ENCODE data around the gene MCM3.

The MCM3 gene

GRCh38 chr6:52284460-52285176 lies at the start of gene MCM3:
TSS of gene MCM3 (minus strand) at chr6:52284742. CDS start at chr6:52284674, 68 bp downstream.
- no peaks in the 10 kb centered on the region for H3K9me3 Mint-ChIP-seq
- no peak within 1 kb of the TSS for H3K4me3 Mint-ChIP-seq
- H3K36me3 Mint-ChIP-seq (ENCODE audit: low read depth), result peaks cover 46% of the 10 kb centered on the region
- H3K27me3 Mint-ChIP-seq, result no peaks in the 10 kb centered on the region
- peaks cover 51% of the 10 kb centered on the region for H3K4me1 Mint-ChIP-seq (ENCODE audit: low read depth)
- H3K27ac Mint-ChIP-seq, result peak within 1 kb of the TSS; percentile 93

DNA sequence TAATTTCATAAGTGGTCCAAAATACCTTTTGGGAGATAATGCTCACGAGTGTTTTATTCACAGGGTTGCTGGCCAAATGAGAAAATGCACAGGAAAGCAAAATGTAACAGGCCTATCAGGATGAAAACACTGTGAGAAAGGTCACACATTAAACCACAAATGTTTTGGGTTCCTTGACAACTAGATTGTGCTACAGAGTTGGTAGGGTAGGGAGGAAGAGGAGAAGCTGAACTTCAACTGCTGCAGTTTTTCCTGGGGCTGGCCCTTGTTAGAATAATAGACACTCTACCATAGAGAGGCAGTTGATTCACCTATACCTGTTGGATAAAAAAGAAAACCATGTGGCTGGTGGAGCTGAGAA lies 49.3 kb upstream of the MCM3 start:
- Mint-ChIP-seq H3K4me3 (no peak overlapping the region), H3K36me3 (ENCODE audit: low read depth) (no peaks in the 10 kb centered on the region), H3K9me3 (no peaks in the 10 kb centered on the region), H3K4me1 (ENCODE audit: low read depth) (peaks cover 69% of the 10 kb centered on the region), H3K27ac (peak overlapping the region; percentile 59), H3K27me3 (no peaks in the 10 kb centered on the region)

DNA sequence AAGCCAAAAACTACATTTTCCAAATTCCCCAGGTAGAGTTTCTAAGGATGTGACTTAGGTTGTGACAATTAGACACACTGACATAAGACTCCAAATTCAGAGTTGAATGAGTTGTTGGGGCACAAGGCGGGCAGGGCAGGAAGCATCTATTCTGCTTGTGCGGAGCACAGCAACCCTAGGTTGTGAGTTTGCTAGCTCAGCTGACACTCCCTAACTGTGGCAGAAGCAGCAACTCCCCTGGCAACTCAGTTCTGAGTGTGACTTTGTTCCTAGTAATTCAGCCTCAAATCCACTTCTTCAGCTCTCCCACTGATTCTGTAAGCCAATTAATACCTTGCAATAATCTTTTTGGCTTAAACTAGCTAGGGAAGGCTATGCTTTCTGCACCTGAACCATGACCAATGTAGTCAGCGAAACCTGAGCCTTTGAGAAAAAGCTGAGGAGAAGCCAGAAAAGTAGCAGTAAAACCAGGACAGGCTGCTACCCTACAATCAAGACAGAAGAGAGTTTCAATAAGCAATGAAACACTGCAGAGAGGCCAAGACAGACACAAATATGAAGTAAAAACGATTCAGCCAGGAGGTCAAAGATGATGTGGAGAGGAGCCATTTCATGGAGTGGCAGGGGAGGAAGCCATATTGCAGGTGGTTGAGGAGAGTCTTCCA lies 47.4 kb upstream of the MCM3 start:
- Mint-ChIP-seq H3K4me3 (no peak overlapping the region), H3K9me3 (no peaks in the 10 kb centered on the region), H3K4me1 (ENCODE audit: low read depth) (peaks cover 51% of the 10 kb centered on the region), H3K36me3 (ENCODE audit: low read depth) (no peaks in the 10 kb centered on the region), H3K27me3 (no peaks in the 10 kb centered on the region), H3K27ac (peak overlapping the region; percentile 26)

DNA sequence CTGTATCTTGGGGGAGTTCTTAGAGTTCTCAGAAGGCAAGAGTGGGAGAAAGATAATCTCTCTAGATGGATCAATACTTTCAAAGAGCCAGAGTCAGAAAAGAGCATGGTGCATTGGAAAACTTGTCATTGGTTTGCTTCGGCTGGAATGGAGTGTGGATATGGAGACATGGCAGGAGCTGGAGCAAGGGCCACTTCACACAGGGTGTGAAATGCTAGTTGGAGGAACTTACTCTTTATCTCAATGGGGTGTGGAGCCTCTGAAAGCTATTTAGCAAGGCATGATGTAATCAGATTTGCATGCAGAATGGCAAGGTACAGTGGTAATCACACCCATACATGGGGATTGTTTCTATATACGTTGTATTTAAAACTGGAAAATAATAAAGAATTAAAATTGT lies 45.9 kb upstream of the MCM3 start:
- Mint-ChIP-seq H3K27ac (no peak overlapping the region), H3K4me3 (no peak overlapping the region), H3K9me3 (no peaks in the 10 kb centered on the region), H3K4me1 (ENCODE audit: low read depth) (peaks cover 39% of the 10 kb centered on the region), H3K36me3 (ENCODE audit: low read depth) (no peaks in the 10 kb centered on the region), H3K27me3 (no peaks in the 10 kb centered on the region)

GRCh38 chr6:52328729-52329128 lies 44.2 kb upstream of the MCM3 start:
- H3K9me3 Mint-ChIP-seq, result no peaks in the 10 kb centered on the region
- H3K27me3 Mint-ChIP-seq, result no peaks in the 10 kb centered on the region
- H3K4me1 Mint-ChIP-seq (ENCODE audit: low read depth), result peaks cover 22% of the 10 kb centered on the region
- no peak overlapping the region for H3K4me3 Mint-ChIP-seq
- H3K36me3 Mint-ChIP-seq (ENCODE audit: low read depth), result no peaks in the 10 kb centered on the region
- no peak overlapping the region for H3K27ac Mint-ChIP-seq

DNA sequence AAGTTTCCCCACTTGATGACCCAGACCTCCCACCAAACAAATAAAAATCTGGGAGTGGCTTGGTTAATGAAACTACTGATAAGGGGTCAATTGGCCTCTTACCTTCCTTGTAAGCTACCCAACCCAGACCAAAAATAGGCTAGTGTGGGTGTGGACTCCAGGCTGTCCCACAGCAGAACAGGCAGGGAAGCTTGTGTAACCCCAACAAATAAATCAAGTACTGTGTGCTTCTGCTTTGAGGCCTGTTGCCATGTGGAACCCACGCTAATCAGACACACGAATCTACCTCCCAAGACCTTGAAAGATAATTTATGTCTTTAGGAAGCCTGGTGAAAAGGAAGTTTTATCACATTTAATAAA lies 43.7 kb upstream of the MCM3 start:
- H3K4me1 Mint-ChIP-seq (ENCODE audit: low read depth), result peaks cover 17% of the 10 kb centered on the region
- H3K9me3 Mint-ChIP-seq, result no peaks in the 10 kb centered on the region
- H3K36me3 Mint-ChIP-seq (ENCODE audit: low read depth), result no peaks in the 10 kb centered on the region
- no peak overlapping the region for H3K27ac Mint-ChIP-seq
- H3K27me3 Mint-ChIP-seq, result no peaks in the 10 kb centered on the region
- H3K4me3 Mint-ChIP-seq, result no peak overlapping the region

GRCh38 chr6:52326540-52327364 lies 42.2 kb upstream of the MCM3 start:
- H3K27ac Mint-ChIP-seq, result no peak overlapping the region
- no peak overlapping the region for H3K4me3 Mint-ChIP-seq
- no peaks in the 10 kb centered on the region for H3K9me3 Mint-ChIP-seq
- H3K36me3 Mint-ChIP-seq (ENCODE audit: low read depth), result no peaks in the 10 kb centered on the region
- peaks cover 3% of the 10 kb centered on the region for H3K4me1 Mint-ChIP-seq (ENCODE audit: low read depth)
- no peaks in the 10 kb centered on the region for H3K27me3 Mint-ChIP-seq

DNA sequence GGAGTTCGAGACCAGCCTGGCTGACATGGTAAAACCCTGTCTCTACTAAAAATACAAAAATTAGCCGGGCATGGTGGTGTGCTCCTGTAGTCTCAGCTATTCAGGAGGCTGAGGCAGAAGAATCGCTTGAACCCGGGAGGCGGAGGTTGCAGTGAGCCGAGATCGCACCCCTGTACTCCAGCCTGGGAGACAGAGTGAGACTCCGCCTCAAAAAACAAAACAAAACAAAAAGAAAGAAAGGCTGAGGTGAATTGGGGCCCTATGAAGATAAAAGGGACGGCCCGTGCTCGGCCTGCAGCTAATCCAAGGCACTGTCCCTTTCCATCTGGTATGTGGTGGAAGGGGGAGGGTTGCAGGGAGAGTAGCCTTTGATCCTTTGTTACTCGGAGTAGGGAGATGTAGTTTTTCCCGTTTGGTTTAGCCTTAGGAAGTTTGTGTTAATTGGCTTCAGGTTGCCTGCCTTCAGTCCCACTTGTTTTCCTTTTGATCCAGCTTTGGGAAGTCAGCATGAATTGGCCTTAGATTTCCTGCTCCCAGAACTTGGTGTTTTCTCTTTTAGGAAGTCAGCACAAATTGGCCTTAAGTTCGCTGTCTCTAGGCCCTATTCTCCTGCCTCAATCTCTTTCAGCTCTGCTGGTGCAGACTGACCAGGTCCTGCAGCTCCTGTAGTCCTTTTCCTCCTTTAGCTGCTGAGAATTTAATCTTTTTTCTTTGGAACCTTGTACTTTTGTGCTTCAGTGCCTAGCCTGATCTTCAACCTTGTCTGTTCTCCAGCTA lies 41.3 kb upstream of the MCM3 start:
- H3K27me3 Mint-ChIP-seq, result no peaks in the 10 kb centered on the region
- no peaks in the 10 kb centered on the region for H3K9me3 Mint-ChIP-seq
- no peaks in the 10 kb centered on the region for H3K4me1 Mint-ChIP-seq (ENCODE audit: low read depth)
- H3K4me3 Mint-ChIP-seq, result no peak overlapping the region
- H3K27ac Mint-ChIP-seq, result no peak overlapping the region
- H3K36me3 Mint-ChIP-seq (ENCODE audit: low read depth), result no peaks in the 10 kb centered on the region

DNA sequence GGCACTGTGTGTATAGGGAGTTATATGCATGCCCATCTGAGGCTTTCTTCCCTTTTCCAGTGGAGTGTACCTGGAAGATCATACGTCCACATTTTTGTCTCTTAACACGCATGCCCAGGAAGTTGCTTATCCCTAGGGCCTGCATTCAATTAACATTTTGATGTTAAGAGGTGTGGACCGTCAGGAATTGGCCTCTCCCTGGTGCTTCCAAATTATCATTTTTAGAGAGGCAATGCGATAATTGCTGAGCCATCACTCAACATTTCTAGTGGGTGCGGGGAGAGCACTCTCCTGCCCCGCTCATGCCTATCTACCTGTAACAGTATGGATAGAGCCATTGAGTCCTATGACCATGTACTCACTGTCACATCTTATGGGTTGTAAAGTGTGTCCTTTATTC lies 39.6 kb upstream of the MCM3 start:
- no peaks in the 10 kb centered on the region for H3K9me3 Mint-ChIP-seq
- H3K4me3 Mint-ChIP-seq, result no peak overlapping the region
- peaks cover 3% of the 10 kb centered on the region for H3K4me1 Mint-ChIP-seq (ENCODE audit: low read depth)

DNA sequence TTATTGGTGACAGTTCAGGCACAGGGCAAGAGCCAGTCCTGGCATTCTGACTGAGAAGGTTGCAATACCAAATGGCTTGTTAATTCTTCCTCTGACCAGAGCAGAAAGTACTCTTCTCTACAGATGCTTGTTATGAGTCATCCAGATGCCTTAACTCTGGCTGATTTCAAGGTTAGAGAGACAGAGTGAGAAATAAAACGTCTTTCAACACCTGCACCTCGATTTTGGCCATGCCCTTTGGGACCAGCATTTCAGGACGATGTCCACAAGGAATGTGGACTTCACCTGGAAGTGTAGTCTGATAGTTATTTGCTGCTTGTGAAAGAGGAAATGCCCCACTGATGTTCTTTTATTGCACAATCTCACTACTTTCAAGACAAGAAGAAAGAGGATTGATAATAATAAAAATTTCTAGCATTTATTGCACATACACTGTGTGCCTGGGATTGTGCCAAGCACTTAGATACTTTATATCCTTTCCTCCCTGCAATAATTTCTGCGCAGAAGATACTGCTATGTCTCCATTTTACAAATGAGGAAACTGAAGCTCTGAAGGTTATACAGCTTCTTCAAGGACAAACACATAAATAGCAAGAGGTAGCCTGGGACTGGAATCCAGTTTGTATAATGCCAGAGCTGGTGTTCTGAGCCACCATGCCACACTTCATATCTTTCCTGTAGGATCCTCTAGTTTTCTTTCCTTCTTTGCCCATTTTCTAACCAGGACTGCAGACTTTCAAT lies 33.5 kb upstream of the MCM3 start:
- Mint-ChIP-seq H3K4me3 (no peak overlapping the region), H3K9me3 (no peaks in the 10 kb centered on the region), H3K4me1 (ENCODE audit: low read depth) (peaks cover 20% of the 10 kb centered on the region), H3K36me3 (ENCODE audit: low read depth) (no peaks in the 10 kb centered on the region), H3K27ac (no peak overlapping the region), H3K27me3 (no peaks in the 10 kb centered on the region)

More for the DNA sequence above, 39.6 kb upstream of the MCM3 start:
- Mint-ChIP-seq H3K27ac (no peak overlapping the region), H3K27me3 (no peaks in the 10 kb centered on the region), H3K36me3 (ENCODE audit: low read depth) (no peaks in the 10 kb centered on the region)

DNA sequence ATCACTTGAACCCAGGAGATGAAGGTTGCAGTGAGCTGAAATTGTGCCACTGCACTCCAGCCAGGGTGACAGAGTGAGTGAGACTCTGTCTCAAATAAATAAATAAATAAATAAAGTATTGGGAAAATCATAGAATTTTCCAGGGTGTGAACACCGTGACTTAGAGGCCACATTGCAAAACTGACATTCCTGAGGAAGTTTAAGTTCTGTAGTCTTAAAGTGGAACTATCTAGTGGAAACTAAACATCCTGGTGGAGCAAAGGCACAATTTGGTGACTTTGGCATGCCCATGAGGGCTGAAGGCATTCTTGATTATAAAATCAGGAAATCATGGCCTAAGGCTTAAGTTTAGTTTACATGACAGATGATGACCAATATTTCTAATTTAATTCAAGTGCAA lies 32.7 kb upstream of the MCM3 start:
- Mint-ChIP-seq H3K27me3 (no peaks in the 10 kb centered on the region), H3K9me3 (no peaks in the 10 kb centered on the region), H3K27ac (no peak overlapping the region), H3K36me3 (ENCODE audit: low read depth) (no peaks in the 10 kb centered on the region), H3K4me3 (no peak overlapping the region), H3K4me1 (ENCODE audit: low read depth) (peaks cover 20% of the 10 kb centered on the region)

DNA sequence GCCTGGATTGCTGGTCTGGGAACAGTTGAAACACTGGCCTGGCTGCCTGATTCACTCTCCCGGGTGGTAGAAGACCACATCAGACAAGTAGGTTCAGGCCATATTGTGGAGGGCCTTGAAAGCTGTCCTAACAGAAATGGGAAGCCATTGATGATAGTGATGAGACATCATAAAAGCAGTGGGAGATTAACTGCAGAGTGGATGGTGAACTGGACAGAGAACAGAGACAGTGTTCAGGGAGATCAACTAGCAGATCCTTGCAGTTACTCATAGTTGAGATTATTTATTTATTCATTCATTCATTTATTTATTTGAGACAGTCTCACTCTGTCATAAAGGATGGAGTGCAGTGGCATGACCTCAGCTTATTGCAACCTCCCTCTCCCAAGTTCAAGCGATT lies 30.2 kb upstream of the MCM3 start:
- Mint-ChIP-seq H3K36me3 (ENCODE audit: low read depth) (no peaks in the 10 kb centered on the region), H3K4me3 (no peak overlapping the region), H3K9me3 (no peaks in the 10 kb centered on the region), H3K27ac (no peak overlapping the region), H3K4me1 (ENCODE audit: low read depth) (peaks cover 24% of the 10 kb centered on the region), H3K27me3 (no peaks in the 10 kb centered on the region)

- no peak overlapping the region for H3K4me3 Mint-ChIP-seq
Measured at GRCh38 chr6:52312461-52312860, 27.9 kb upstream of the MCM3 start.

DNA sequence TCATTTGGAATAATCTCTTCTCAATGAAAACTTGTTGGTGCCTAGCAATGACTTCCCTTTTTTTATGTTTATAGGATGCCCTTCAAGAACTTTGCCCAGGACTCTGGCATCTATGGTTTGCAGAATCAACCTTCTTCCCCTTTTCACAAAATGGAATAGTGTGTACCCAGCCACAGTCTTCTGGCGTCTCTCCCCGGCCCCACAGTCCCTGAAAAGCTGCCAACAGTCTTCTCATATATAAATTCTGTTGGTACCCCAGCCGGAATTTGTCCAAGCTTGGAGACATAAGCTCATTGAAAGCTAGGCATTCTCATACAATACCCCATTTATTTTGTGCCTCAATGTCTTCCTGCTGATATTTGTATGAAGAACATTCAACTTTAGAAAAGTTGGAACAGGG lies 26.4 kb upstream of the MCM3 start:
- Mint-ChIP-seq H3K36me3 (ENCODE audit: low read depth) (no peaks in the 10 kb centered on the region), H3K27me3 (no peaks in the 10 kb centered on the region), H3K27ac (peak overlapping the region; percentile 6), H3K9me3 (no peaks in the 10 kb centered on the region), H3K4me1 (ENCODE audit: low read depth) (peaks cover 38% of the 10 kb centered on the region), H3K4me3 (no peak overlapping the region)

More at GRCh38 chr6:52312461-52312860, 27.9 kb upstream of the MCM3 start:
- no peaks in the 10 kb centered on the region for H3K9me3 Mint-ChIP-seq
- H3K36me3 Mint-ChIP-seq (ENCODE audit: low read depth), result no peaks in the 10 kb centered on the region
- no peak overlapping the region for H3K27ac Mint-ChIP-seq
- no peaks in the 10 kb centered on the region for H3K27me3 Mint-ChIP-seq
- peaks cover 26% of the 10 kb centered on the region for H3K4me1 Mint-ChIP-seq (ENCODE audit: low read depth)
